Measurements from ENCODE around the gene CTSL.

- TF ChIP-seq CTCF (IDR thresholded peaks at IDR 0.05) (no peak), POLR2AphosphoS5 (IDR thresholded peaks at IDR 0.05) (no peak)
These were observed 47.9 kb upstream of the CTSL start for GRCh38 chr9:87677776-87678587.
